HepG2 (cell line): Measurements from ENCODE around the gene RDH13. TPM values are rescaled to one million over a fixed set of nuclear protein-coding genes. Genes with fewer than 3 reads are reported as not detected.

ENCODE experiments used
- ATF7-NPFF ChIP-seq: sonication (generic); formaldehyde crosslinking; IDR thresholded peaks from 2 replicates; pipeline ENCODE4 v1.8.1; 2023; ENCODE audit warnings: mild to moderate bottlenecking, low read depth, missing genetic modification reagents, moderate library complexity
- EZH2 ChIP-seq: conservative IDR thresholded peaks from 2 replicates; pipeline ENCODE4 v1.6.1; 2012; ENCODE audit warnings: mild to moderate bottlenecking, low read depth, low read length, moderate library complexity
- FOXK2 ChIP-seq: fragments of 450-650 bp; IDR thresholded peaks from 2 replicates; pipeline ENCODE4 v1.6.1; 2016
- GTF2F1 ChIP-seq: fragments of 150-350 bp; IDR thresholded peaks from 2 replicates; pipeline ENCODE4 v1.6.1; 2014; ENCODE audit warnings: low read length
- HIVEP1 ChIP-seq: sonication (generic); formaldehyde crosslinking; IDR thresholded peaks from 2 replicates; pipeline ENCODE4 v1.4.0; 2020; ENCODE audit warnings: mild to moderate bottlenecking, missing genetic modification reagents
- IKZF4 ChIP-seq: sonication (generic); formaldehyde crosslinking; IDR thresholded peaks from 2 replicates; pipeline ENCODE4 v1.5.1; 2020; ENCODE audit warnings: borderline replicate concordance, mild to moderate bottlenecking, low read depth, missing genetic modification reagents; ENCODE audit errors: not compliant biosample characterization
- KAT7 ChIP-seq: IDR thresholded peaks from 2 replicates; pipeline ENCODE4 v1.6.1; 2018; ENCODE audit warnings: borderline replicate concordance, missing compliant biosample characterization
- KDM6A ChIP-seq: IDR thresholded peaks from 2 replicates; pipeline ENCODE4 v1.6.1; 2016; ENCODE audit warnings: low read depth
- KLF13 ChIP-seq: sonication (generic); formaldehyde crosslinking; IDR thresholded peaks from 2 replicates; pipeline ENCODE4 v1.4.0; 2020; ENCODE audit warnings: mild to moderate bottlenecking, missing genetic modification reagents
- MXD4 ChIP-seq: IDR thresholded peaks from 2 replicates; pipeline ENCODE4 v1.6.1; 2016; ENCODE audit warnings: mild to moderate bottlenecking, missing biosample characterization, missing genetic modification reagents
- NBN ChIP-seq: fragments of 450-650 bp; conservative IDR thresholded peaks from 2 replicates; pipeline ENCODE4 v1.6.1; 2017
- NKX3-1 ChIP-seq: sonication (generic); formaldehyde crosslinking; IDR thresholded peaks from 2 replicates; pipeline ENCODE4 v1.5.0; 2020; ENCODE audit warnings: missing genetic modification reagents
- NRL ChIP-seq: sonication (generic); formaldehyde crosslinking; IDR thresholded peaks from 2 replicates; pipeline ENCODE4 v1.5.0; 2020; ENCODE audit warnings: missing genetic modification reagents, mild to moderate bottlenecking, moderate library complexity, borderline replicate concordance
- RBFOX2 ChIP-seq: fragments of 200-400 bp; formaldehyde crosslinking; IDR thresholded peaks from 2 replicates; pipeline ENCODE4 v1.6.1; 2017; ENCODE audit warnings: low read depth, mild to moderate bottlenecking, low read length
- RXRB ChIP-seq: IDR thresholded peaks from 2 replicates; pipeline ENCODE4 v1.6.1; 2016; ENCODE audit warnings: borderline replicate concordance, missing genetic modification reagents, missing compliant biosample characterization
- ZEB1 ChIP-seq: IDR thresholded peaks from 2 replicates; pipeline ENCODE4 v1.6.1; 2012; ENCODE audit warnings: mild to moderate bottlenecking, low read depth, inconsistent platforms; ENCODE audit not compliant: insufficient replicate concordance
- ZNF333 ChIP-seq: sonication (generic); formaldehyde crosslinking; IDR thresholded peaks from 2 replicates; pipeline ENCODE4 v1.4.0; 2020; ENCODE audit warnings: mild to moderate bottlenecking, missing genetic modification reagents, borderline replicate concordance
- ZNF598 ChIP-seq: sonication (generic); formaldehyde crosslinking; IDR thresholded peaks from 2 replicates; pipeline ENCODE4 v1.5.1; 2020; ENCODE audit warnings: mild to moderate bottlenecking, missing genetic modification reagents, borderline replicate concordance
- ZNF672 ChIP-seq: sonication (generic); formaldehyde crosslinking; IDR thresholded peaks from 2 replicates; pipeline ENCODE4 v1.8.1; 2022; ENCODE audit warnings: missing genetic modification reagents
- ZNF674 ChIP-seq: sonication (generic); formaldehyde crosslinking; IDR thresholded peaks from 2 replicates; pipeline ENCODE4 v1.5.0; 2020; ENCODE audit warnings: low read depth, mild to moderate bottlenecking, missing genetic modification reagents
- polyA plus RNA-seq, 8 experiments: library from polyadenylated mRNA; depleted of rRNA in 3 of 8; stranded (reverse) in 7 of 8; unstranded in 1 of 8; fragments of >200 nt; fragmentation: Illumina TruSeq in 4 of 8; extraction: Trizol in 4 of 8; gene quantifications; 2 replicates each; pipeline versions ENCODE4 v1.2.1 to v1.2.3, GENCODE V29; 2011 to 2016; ENCODE audit warnings: low read depth in 4 of 8, missing spikeins in 1 of 8, mixed read lengths in 1 of 8; ENCODE audit not compliant: insufficient read depth in 1 of 8
- total RNA-seq, 5 experiments: library from RNA; depleted of rRNA; stranded (reverse); fragments of >200 nt; fragmentation: Illumina TruSeq; extraction: Trizol; gene quantifications; 2 replicates each; pipeline ENCODE4 v1.2.3, GENCODE V29; 2016; ENCODE audit warnings: low read depth in 1 of 5
- TF ChIP-seq, protein P1 (sequence below): sonication (generic); formaldehyde crosslinking; IDR thresholded peaks from 2 replicates; pipeline ENCODE4 v1.4.0; 2020; ENCODE audit warnings: mild to moderate bottlenecking, missing genetic modification reagents
- TF ChIP-seq, protein P2 (sequence below): sonication (generic); formaldehyde crosslinking; IDR thresholded peaks from 2 replicates; pipeline ENCODE4 v1.5.1; 2020; ENCODE audit warnings: mild to moderate bottlenecking, missing genetic modification reagents
- TF ChIP-seq, protein P3 (sequence below): IDR thresholded peaks from 2 replicates; pipeline ENCODE4 v1.6.1; 2012; ENCODE audit warnings: inconsistent platforms
- TF ChIP-seq, protein P4 (sequence below): sonication (generic); formaldehyde crosslinking; IDR thresholded peaks from 2 replicates; pipeline ENCODE4 v1.5.1; 2020; ENCODE audit warnings: missing genetic modification reagents, mild to moderate bottlenecking, borderline replicate concordance

RDH13 gene
- total and polyA plus RNA-seq, 2 of the 13 experiments (the other 11 are each of a cell fraction or from before 2014, with no cell fraction given): 13.4 to 21.5 TPM

DNA sequence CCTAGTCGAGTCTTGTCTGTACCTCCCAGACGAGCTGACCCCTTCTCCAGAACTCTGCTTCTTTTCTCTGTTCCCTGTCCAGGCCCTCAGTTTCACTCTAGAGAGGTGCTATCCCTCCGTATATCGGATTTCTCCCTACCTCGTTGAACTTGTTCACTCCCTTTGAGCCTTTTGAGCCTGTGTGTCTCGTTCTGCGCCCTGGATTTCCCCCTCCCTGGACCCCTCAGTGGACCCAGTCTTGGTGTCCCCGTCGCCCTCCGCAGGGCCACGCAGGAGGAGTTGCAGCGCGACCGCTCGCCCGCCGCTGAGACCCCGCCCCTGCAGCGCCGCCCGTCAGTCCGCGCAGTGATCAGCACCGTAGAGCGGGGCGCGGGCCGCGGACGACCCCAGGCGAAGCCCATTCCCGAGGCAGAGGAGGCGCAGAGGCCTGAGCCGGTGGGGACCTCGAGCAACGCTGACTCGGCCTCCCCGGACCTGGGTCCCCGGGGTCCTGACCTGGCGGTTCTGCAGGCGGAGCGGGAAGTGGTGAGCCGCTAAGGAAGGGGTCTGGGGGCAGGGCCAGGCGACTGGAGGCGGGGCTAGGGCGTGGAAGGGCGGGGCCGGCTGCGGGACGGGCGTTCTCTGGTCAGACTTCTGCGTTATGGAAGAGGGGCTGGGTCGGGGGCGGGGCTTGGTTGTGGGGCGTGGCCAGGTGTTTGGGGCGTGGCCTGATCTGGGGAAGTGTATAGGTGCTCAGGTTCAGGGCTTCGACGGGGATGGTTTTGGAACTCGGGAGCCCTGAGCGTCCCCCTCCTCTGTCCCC, 18.2 kb upstream of the RDH13 start (continued):
- TF ChIP-seq, protein P1, sequence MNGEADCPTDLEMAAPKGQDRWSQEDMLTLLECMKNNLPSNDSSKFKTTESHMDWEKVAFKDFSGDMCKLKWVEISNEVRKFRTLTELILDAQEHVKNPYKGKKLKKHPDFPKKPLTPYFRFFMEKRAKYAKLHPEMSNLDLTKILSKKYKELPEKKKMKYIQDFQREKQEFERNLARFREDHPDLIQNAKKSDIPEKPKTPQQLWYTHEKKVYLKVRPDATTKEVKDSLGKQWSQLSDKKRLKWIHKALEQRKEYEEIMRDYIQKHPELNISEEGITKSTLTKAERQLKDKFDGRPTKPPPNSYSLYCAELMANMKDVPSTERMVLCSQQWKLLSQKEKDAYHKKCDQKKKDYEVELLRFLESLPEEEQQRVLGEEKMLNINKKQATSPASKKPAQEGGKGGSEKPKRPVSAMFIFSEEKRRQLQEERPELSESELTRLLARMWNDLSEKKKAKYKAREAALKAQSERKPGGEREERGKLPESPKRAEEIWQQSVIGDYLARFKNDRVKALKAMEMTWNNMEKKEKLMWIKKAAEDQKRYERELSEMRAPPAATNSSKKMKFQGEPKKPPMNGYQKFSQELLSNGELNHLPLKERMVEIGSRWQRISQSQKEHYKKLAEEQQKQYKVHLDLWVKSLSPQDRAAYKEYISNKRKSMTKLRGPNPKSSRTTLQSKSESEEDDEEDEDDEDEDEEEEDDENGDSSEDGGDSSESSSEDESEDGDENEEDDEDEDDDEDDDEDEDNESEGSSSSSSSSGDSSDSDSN: no peak
- TF ChIP-seq FOXK2 (no peak), RXRB (no peak), KDM6A (CRISPR knock-in tag) (no peak), NBN (no peak), NKX3-1 (no peak), ZEB1 (no peak), ZNF674 (no peak), ZNF598 (CRISPR knock-in tag) (peak; percentile 78; the same call in 1 of the 2 replicates), KAT7 (CRISPR knock-in tag) (0 out of 2 replicates have a peak, but pooled peaks have one; percentile 11), RBFOX2 (no peak), NRL (no peak), IKZF4 (no peak), GTF2F1 (no peak), EZH2 (no peak), HIVEP1 (peak; percentile 60; the same call in 1 of the 2 replicates), ZNF333 (CRISPR knock-in tag) (no peak), KLF13 (CRISPR knock-in tag) (no peak), MXD4 (CRISPR knock-in tag) (no peak), ATF7-NPFF (peak; percentile 26; the same call in 1 of the 2 replicates), ZNF672 (no peak)
- TF ChIP-seq, protein P2, sequence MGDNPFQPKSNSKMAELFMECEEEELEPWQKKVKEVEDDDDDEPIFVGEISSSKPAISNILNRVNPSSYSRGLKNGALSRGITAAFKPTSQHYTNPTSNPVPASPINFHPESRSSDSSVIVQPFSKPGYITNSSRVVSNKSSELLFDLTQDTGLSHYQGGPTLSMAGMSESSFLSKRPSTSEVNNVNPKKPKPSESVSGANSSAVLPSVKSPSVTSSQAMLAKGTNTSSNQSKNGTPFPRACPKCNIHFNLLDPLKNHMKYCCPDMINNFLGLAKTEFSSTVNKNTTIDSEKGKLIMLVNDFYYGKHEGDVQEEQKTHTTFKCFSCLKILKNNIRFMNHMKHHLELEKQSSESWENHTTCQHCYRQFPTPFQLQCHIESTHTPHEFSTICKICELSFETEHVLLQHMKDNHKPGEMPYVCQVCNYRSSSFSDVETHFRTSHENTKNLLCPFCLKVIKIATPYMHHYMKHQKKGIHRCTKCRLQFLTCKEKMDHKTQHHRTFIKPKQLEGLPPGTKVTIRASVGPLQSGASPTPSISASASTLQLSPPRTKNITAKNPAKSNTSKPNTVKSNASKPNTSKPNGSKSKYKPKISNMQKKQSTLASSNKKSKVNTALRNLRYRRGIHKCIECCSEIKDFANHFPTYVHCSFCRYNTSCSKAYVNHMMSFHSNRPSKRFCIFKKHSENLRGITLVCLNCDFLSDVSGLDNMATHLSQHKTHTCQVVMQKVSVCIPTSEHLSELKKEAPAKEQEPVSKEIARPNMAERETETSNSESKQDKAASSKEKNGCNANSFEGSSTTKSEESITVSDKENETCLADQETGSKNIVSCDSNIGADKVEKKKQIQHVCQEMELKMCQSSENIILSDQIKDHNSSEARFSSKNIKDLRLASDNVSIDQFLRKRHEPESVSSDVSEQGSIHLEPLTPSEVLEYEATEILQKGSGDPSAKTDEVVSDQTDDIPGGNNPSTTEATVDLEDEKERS (CRISPR knock-in tag): no peak; the same call in 1 of the 2 replicates
- TF ChIP-seq, protein P3, sequence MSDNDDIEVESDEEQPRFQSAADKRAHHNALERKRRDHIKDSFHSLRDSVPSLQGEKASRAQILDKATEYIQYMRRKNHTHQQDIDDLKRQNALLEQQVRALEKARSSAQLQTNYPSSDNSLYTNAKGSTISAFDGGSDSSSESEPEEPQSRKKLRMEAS: peak; percentile 40; the same call in 1 of the 2 replicates
- TF ChIP-seq, protein P4, sequence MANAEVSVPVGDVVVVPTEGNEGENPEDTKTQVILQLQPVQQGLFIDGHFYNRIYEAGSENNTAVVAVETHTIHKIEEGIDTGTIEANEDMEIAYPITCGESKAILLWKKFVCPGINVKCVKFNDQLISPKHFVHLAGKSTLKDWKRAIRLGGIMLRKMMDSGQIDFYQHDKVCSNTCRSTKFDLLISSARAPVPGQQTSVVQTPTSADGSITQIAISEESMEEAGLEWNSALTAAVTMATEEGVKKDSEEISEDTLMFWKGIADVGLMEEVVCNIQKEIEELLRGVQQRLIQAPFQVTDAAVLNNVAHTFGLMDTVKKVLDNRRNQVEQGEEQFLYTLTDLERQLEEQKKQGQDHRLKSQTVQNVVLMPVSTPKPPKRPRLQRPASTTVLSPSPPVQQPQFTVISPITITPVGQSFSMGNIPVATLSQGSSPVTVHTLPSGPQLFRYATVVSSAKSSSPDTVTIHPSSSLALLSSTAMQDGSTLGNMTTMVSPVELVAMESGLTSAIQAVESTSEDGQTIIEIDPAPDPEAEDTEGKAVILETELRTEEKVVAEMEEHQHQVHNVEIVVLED (CRISPR knock-in tag): peak; percentile 23; the same call in 1 of the 2 replicates
